MCF 10A (cell line): ENCODE results near the gene TCTN1. TPM values are rescaled to one million over a fixed set of nuclear protein-coding genes. Genes with fewer than 3 reads are reported as not detected.

Experiments used
- BruUV-seq: library from RNA; stranded (reverse); fragments of 400-500 nt; replicated peaks from 2 replicates; lab custom pipeline; 2021; lab: Mats Ljungman, UMichigan
- CTCF ChIA-PET: fragments of 300-600 bp; sonication (Branson Sonifier 250); formaldehyde crosslinking; extraction: SDS; loops from one replicate; lab custom pipeline; 2021; ENCODE audit warnings: antibody characterized with exemption, inconsistent platforms; lab: Yijun Ruan, JAX
- POLR2A ChIA-PET: fragments of 300-600, 350-650 bp; sonication (Branson Sonifier 250); formaldehyde crosslinking; extraction: SDS; loops from one replicate; lab custom pipeline; 2020; ENCODE audit warnings: antibody characterized with exemption, inconsistent platforms; lab: Yijun Ruan, JAX
- DNase-seq: peaks from one replicate; pipeline ENCODE4 v3.0.0-alpha.2; 2018; ENCODE audit not compliant: unreplicated experiment
- H3K27ac Mint-ChIP-seq: one replicate; pipeline ENCODE4 v1.8.0; 2022; ENCODE audit warnings: mild to moderate bottlenecking, low read depth, mixed read lengths; ENCODE audit not compliant: unreplicated experiment
- H3K27me3 Mint-ChIP-seq: one replicate; pipeline ENCODE4 v1.8.0; 2022; ENCODE audit warnings: mixed read lengths; ENCODE audit not compliant: insufficient read depth, unreplicated experiment
- H3K36me3 Mint-ChIP-seq: one replicate; pipeline ENCODE4 v1.8.0; 2022; ENCODE audit warnings: mild to moderate bottlenecking, moderate library complexity, mixed read lengths; ENCODE audit not compliant: insufficient read depth, unreplicated experiment
- H3K4me1 Mint-ChIP-seq: one replicate; pipeline ENCODE4 v1.8.0; 2022; ENCODE audit warnings: mixed read lengths; ENCODE audit not compliant: insufficient read depth, unreplicated experiment
- H3K4me3 Mint-ChIP-seq: one replicate; pipeline ENCODE4 v1.8.0; 2022; ENCODE audit warnings: mild to moderate bottlenecking, moderate library complexity, mixed read lengths; ENCODE audit not compliant: unreplicated experiment
- H3K9me3 Mint-ChIP-seq: one replicate; pipeline ENCODE4 v1.8.0; 2022; ENCODE audit warnings: mixed read lengths; ENCODE audit not compliant: unreplicated experiment
- intact Hi-C: fragments of 100-400 bp; cut with micrococcal nuclease; formaldehyde crosslinking; loops from 2 replicates; pipeline ENCODE4 v1.14.1; 2022
- total RNA-seq: library from RNA; stranded (reverse); gene quantifications from 2 replicates; pipeline ENCODE4 v1.2.3, GENCODE V29; 2022
- TF ChIP-seq, protein P1 (sequence below): fragments of 200-600 bp; IDR thresholded peaks from one replicate; pipeline ENCODE4 v1.8.0; 2022; ENCODE audit warnings: antibody characterized with exemption, mild to moderate bottlenecking; ENCODE audit not compliant: unreplicated experiment

The TCTN1 gene
- total RNA-seq, 1 experiment from 2014 or later: 36.5 TPM

DNA sequence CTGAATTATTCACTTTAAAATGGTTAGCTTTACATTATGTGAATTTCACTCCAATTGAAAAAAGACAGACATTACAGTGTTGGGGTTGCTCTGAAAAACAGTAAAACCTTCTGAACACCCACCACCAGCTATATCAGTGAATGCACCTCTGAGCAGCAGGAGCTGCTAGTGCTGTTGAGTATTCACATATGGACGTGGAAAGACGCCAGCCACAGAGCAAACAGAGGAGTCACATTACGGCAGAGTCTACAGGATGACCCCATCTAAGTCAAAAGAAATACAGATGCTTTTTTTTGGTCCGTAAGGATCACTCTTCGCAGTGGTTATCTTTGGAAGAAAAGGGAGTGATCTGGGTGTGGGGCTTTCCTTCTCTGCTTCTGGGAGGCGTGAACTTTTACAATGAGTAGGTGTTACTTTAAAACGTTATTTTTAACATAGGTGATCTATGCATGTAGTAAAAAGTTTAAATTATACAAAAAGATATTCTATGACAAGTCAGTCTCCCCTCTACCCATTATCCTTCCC lies 70.4 kb downstream of the TCTN1 start:
- no peak for DNase-seq
- Mint-ChIP-seq H3K9me3 (peaks cover 8% of the 10 kb centered on the region), H3K27ac (no peak overlapping the region), H3K4me3 (no peak overlapping the region), H3K27me3 (peaks cover 52% of the 10 kb centered on the region), H3K36me3 (no peaks in the 10 kb centered on the region), H3K4me1 (no peaks in the 10 kb centered on the region)
- TF ChIP-seq, protein P1, sequence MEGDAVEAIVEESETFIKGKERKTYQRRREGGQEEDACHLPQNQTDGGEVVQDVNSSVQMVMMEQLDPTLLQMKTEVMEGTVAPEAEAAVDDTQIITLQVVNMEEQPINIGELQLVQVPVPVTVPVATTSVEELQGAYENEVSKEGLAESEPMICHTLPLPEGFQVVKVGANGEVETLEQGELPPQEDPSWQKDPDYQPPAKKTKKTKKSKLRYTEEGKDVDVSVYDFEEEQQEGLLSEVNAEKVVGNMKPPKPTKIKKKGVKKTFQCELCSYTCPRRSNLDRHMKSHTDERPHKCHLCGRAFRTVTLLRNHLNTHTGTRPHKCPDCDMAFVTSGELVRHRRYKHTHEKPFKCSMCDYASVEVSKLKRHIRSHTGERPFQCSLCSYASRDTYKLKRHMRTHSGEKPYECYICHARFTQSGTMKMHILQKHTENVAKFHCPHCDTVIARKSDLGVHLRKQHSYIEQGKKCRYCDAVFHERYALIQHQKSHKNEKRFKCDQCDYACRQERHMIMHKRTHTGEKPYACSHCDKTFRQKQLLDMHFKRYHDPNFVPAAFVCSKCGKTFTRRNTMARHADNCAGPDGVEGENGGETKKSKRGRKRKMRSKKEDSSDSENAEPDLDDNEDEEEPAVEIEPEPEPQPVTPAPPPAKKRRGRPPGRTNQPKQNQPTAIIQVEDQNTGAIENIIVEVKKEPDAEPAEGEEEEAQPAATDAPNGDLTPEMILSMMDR: no peak
- ChIA-PET POLR2A (no interaction called here), CTCF (interaction anchor here (0.7 kb wide), 1 partner anchor 13 kb away, joined by 3 read pairs; no protein-coding TSS in a partner anchor)
- intact Hi-C loops: no loop called here
- no TSS peak for BruUV-seq

DNA sequence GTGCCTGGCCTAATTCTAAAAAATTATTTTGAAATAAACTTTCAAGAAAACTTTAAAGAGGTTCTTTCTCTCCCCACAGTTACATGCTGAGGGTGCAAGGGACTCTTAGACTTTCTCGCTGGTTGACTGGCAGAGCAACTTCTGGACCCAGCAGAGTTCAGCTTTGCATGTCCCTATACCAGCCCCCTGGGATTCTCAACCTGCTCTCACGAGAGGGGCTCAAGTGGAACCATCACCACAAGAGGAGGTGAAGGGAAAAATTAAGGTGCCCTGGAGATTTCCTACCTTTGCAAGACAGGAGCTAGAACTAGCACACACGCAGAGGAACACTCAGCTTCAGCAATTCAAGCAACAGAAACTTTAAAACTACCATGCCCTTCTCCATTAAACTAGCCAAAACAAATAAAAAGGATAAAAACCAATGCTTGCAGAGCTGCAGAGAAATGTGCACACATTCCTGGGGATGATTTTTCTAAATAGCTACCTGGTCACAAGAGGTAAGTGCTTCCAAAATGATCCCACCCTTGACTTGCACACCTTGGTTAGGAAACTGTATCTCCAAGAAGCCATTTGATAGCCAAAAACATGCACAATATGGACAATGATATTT lies 72.5 kb downstream of the TCTN1 start:
- H3K9me3 Mint-ChIP-seq: peaks cover 8% of the 10 kb centered on the region
- H3K36me3 Mint-ChIP-seq: no peaks in the 10 kb centered on the region
- no peak overlapping the region for H3K4me3 Mint-ChIP-seq
- H3K4me1 Mint-ChIP-seq: no peaks in the 10 kb centered on the region
- ChIA-PET POLR2A (interaction anchor here (0.7 kb wide), 1 partner anchor 55 kb away, joined by 3 read pairs; no protein-coding TSS in a partner anchor), CTCF (no interaction called here)
- BruUV-seq: no TSS peak
- H3K27ac Mint-ChIP-seq: no peak overlapping the region
- no peak for DNase-seq
- H3K27me3 Mint-ChIP-seq: peaks cover 64% of the 10 kb centered on the region
- TF ChIP-seq, protein P1: no peak
- intact Hi-C loops: no loop called here

DNA sequence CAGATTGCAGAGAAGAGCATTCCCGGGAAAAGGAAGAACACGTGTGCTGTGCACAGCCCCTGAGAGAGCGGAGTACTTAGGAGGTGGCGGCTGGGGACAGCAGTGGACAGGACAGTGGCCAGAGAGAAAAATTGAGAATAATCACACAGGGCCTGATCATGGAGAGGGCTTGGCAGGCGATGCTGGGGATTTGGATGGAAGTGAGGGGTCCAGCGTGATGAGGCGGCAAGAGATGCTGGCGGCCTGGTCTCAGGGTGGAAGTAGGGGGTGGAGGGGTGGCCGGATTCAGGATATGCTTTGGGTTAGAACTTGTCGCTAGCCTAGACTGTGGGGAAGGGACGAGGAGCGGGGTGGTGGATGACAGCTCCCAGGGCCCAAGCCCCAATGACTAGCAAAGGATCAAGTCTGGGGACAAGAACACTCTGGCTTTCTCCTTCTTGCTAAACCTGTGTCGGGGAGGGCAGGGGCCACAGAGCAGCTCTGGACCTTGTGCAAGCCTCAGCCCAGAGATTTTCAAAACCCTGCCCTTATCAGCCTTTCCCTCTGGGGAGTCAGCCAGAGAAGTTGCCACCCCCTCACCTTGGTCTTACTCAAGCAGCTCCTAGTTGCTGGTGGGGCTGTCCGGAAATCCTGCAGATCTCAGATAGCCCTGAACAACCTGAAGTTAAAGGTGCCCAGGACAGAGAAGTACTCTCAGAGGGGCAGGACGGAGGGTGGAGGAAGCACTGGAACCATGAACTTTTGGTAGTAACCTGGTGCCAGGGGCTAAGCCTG lies 73.7 kb downstream of the TCTN1 start:
- POLR2A ChIA-PET: no interaction called here
- TF ChIP-seq, protein P1: no peak
- peaks cover 64% of the 10 kb centered on the region for H3K27me3 Mint-ChIP-seq
- H3K27ac Mint-ChIP-seq: no peak overlapping the region
- H3K36me3 Mint-ChIP-seq: no peaks in the 10 kb centered on the region
- no peaks in the 10 kb centered on the region for H3K4me1 Mint-ChIP-seq
- H3K9me3 Mint-ChIP-seq: peaks cover 8% of the 10 kb centered on the region
- CTCF ChIA-PET: no interaction called here
- H3K4me3 Mint-ChIP-seq: no peak overlapping the region
- no peak for DNase-seq
- intact Hi-C loops: no loop called here
- no TSS peak for BruUV-seq
